ENCODE results near the gene FMOD.

GRCh38 chr1:203369666-203370065 lies 18.7 kb upstream of the FMOD start:
- no peak for TF ChIP-seq CTCF (IDR thresholded peaks at IDR 0.05)
- no peak for TF ChIP-seq EZH2 (IDR thresholded peaks at IDR 0.05)

Measured in neural progenitor cell (in vitro differentiated cells).